HG02588 (cell line): ENCODE data around the gene SHTN1.

Experiments used
- ATAC-seq: cut with Tn5 transposase; IDR thresholded peaks from one replicate; pipeline ENCODE4 v1.9.1; 2021; ENCODE audit warnings: mild to moderate bottlenecking, moderate library complexity; ENCODE audit not compliant: unreplicated experiment

The SHTN1 gene

DNA sequence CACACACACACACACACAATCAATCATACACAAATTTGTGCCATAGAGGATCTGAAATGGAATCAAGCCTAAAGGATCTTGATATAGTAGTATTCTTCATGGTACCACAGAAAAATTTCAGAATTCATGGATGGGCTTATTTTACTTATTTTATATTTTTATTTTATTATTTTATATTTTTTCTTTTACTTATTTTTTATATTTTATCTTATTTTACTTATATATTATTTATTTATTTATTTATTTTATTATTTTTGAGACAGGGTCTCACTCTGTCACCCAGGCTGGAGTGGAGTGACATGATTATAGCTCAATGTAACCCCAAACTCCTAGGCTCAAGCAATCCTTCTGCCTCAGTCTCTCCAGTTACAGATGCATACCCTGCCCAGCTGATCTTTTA, 16.7 kb downstream of the SHTN1 start:
- no peak for ATAC-seq

GRCh38 chr10:116985611-116986010, 19.4 kb downstream of the SHTN1 start:
- no peak for ATAC-seq

- no peak for ATAC-seq
These were observed 20.6 kb downstream of the SHTN1 start for GRCh38 chr10:116984202-116984990.

- ATAC-seq: no peak
These were observed 24.9 kb downstream of the SHTN1 start for GRCh38 chr10:116980041-116980440.

DNA sequence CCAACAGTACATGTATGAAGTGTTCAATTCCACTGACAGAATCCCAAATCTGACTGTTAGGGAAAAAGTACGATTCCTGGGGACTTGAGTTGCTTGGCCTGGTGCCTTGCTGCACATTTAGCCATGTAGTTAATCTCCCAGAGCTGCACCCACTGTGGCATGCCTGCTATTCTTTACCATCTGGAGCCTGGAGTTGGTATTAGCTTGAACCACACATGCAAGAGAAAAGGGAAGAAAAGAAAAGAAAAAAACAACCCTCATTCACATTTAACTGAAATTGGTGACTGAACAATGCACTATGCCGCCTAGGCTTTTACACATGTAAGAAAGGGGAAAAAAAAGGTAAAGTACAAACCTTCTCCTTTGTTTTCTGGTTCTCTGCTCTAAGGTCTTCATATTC, 26.1 kb downstream of the SHTN1 start:
- ATAC-seq: no peak

DNA sequence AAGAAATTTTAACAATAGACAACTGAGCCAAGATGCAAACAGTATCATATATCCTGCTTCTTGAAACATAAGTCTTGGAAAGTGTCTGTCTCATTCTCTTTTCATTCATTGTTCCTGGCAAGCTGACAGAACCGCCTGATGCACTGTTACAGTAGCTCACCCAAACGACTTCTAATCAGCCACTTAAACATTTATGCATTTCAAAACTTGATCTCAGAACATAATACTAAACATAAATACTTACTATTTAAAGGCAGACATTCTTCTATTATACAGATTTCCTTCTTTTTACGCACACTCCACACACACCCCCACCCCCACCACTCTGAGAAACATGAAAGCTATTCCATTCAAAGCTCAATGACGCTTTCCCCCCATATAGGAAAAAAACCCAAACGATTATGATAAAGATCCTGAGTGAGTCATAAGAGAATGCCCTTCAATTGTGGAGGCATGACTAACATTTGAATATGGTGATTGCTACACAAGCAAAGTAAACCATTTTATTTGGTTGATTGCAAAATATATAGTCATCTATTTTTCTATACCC, 30.5 kb downstream of the SHTN1 start:
- ATAC-seq: no peak

GRCh38 chr10:116973946-116974455, 31.0 kb downstream of the SHTN1 start:
- ATAC-seq: no peak

DNA sequence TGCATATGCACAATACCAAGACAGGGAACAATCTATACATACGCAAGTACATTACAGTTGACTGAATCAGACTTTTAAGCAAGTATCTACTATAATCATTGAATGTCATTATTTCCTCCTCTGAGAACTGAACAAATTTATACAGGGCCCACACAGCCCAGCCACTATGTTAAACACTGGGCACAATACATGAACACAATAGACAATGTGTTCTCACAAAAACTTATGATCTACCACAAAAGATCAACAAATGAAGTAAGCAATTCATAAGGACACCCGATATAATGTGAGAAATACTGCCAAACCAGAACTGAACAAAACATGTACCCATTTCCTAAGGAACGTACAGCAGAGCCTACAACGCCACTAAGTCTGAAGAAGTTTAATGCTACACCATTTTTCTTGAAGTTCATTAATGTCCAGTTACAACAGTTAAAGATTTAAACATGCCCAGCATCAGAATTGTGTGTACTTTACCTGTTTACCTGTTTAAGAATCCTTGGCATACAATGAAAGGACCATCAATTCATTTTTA, 31.5 kb downstream of the SHTN1 start:
- no peak for ATAC-seq

- no peak for ATAC-seq
These were observed 32.9 kb downstream of the SHTN1 start for GRCh38 chr10:116972131-116972530.

DNA sequence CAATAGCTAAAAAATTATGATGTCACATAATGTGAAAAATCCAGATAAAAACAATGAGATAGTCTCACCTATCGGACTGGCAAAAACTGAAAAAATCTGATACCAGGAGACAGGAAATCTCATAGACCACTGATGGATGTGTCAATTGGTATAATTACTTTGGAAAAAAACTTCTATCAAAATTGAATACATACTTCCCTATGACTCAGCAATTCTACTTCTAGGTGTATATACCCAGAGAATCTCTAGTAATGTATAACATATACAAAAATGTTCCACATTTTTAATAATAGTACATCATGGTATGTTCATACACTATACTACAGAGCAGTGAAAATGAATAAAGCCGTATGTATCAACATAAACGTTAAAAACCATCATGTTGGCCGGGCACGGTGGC, 34.9 kb downstream of the SHTN1 start:
- no peak for ATAC-seq

DNA sequence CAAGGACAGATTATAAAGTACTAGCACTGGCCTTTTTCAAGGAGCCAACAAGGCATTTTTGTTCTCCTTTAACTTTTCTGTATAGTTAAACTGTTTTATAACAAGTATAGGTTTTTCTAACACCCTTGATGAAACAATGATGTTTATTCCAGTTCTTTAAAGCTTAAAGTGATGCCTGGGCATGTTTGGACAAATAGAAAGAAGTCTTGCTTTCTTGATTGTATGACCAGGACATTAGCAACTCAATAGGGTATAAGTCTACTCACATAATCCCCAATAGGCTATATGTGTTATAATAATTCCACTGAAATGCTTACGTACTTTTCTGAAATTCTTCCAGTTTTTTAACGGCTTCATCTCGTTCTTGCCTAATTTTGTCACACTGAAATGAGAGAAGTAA, 36.7 kb downstream of the SHTN1 start:
- ATAC-seq: no peak

DNA sequence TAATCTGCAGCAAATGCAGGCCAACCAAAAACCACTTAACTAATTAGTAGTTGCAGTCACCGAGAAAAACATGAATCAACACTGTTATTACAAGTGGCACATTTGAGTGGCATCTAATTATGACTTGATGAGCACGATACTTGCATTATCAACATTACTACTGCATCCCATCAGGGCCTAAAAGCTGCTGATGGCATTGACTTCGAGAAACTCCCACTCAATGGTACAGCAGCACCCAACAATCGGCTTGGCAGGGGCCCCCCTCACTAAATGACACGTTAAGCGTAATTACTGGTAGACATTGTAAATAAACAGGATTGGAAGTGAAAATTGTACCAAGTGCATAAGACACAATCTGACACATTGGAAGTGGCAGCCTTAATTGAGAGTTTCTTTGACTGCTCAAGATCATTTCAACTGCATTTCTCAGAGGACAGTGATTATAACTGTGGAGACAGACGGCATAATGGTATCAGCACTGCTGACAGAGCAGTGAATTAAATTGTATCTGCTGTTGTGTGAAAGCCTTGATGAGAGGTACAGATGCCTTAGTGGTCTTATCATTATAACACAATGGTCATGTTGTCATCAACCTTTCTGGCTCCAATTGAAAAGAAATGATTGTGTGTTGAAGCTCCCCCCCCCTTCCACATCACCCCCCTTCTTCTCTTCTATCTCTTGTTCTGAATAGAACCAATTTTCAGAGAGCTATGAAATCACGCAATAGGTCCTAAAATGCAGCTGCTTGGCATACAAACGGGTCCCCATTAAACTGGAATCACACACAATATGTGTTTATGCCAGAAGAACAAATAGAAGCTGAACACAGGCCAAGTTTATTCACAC, 43.4 kb downstream of the SHTN1 start:
- no peak for ATAC-seq

- no peak for ATAC-seq
These were observed 44.8 kb downstream of the SHTN1 start for GRCh38 chr10:116960066-116960776.

DNA sequence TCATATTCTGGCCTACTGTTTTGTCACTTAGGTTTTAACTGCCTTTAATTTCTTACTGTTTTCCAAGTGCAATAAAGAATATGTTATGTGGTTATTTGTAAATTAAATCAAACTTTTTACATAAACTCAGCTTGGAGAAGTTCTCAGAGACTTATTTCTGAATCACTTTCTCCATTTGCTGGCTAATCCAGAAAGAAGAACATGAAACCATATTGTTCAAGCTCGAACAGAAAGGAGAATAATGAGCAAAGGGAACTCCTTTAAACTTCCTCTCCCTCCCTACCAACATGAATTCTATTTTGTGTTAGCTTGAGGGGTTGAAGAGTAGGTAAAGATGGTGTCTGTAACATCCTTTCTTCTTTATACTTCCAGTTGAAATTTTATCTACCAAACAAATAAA, 52.3 kb downstream of the SHTN1 start:
- ATAC-seq: no peak

DNA sequence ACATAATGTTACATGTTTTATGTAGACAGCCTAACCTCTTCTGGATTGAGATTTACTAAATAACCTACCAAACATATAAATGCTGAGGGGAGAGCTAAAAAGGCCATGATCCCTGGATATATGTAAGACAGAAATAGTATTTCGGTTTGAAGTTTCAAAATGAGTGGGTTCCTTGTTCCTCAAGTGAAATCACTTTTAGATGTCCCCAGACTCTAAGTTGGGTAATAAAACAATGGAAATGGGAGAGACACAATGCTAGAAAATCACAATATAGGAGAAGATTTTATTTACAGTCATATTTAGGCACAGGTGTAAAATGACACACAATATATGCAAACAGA, 56.5 kb downstream of the SHTN1 start:
- ATAC-seq: no peak

- ATAC-seq: no peak
These were observed 57.0 kb downstream of the SHTN1 start for GRCh38 chr10:116947841-116948529.

DNA sequence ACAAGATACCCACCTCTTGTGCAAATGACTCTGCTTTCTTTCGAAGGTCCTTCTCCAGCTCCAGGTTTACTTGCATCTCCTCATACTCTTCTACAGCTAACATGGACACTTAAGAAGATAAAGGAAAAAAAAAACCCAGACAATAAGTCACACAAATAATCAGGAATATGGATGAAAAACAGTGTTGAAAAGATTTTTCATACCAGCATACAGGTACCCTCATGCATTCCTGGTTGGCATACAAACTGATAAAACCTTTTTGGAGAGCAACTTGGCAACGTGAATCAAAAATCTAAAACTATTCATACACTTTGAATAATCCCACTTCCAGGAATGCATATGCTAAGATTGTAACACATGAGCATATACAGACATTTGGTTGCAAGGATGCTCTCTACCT, 60.1 kb downstream of the SHTN1 start:
- no peak for ATAC-seq

DNA sequence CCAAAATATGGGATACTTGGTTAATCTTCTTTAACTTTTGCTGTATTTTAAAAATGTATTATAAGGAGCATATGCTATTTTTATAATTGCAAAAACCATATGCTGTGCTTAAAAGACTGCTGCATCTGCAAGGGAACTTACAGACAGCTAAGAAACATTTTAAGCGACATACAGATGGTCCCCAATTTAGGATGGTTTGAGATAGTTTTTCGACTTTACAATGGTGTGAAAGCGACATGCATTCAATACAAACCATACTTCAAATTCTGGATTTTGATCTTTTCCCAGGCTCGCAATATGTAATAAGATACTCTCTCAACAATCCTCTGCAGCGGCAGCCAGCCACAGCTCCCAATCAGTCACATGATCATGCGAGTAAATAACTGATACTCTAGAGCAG, 73.2 kb downstream of the SHTN1 start:
- no peak for ATAC-seq

- ATAC-seq: no peak
These were observed 78.6 kb downstream of the SHTN1 start for GRCh38 chr10:116926426-116926825.

- no peak for ATAC-seq
These were observed 79.9 kb downstream of the SHTN1 start for GRCh38 chr10:116925056-116925455.
